HepG2 (cell line): ENCODE data around the gene MRPS7. TPM values are rescaled to one million over a fixed set of nuclear protein-coding genes. Genes with fewer than 3 reads are reported as not detected.
A peak's percentile ranks its signal among the peaks of the same experiment; 100 is the strongest.

Experiments used
- E2F1 ChIP-seq: sonication (generic); formaldehyde crosslinking; IDR thresholded peaks from 2 replicates; pipeline ENCODE4 v1.5.0; 2020; ENCODE audit warnings: missing genetic modification reagents
- JUNB ChIP-seq: sonication (generic); formaldehyde crosslinking; IDR thresholded peaks from 2 replicates; pipeline ENCODE4 v1.8.0; 2022; ENCODE audit warnings: missing genetic modification reagents, mild to moderate bottlenecking, borderline replicate concordance
- MNT ChIP-seq: fragments of 450-650 bp; IDR thresholded peaks from 2 replicates; pipeline ENCODE4 v1.6.1; 2016
- NR2F6 ChIP-seq, 2 experiments: IDR thresholded peaks; 2 replicates each; pipeline ENCODE4 v1.6.1; 2016; ENCODE audit warnings: antibody characterized with exemption in 1 of 2, mild to moderate bottlenecking in 1 of 2
- PBX2 ChIP-seq: IDR thresholded peaks from 2 replicates; pipeline ENCODE4 v1.6.1; 2016; ENCODE audit warnings: control low read depth
- PHF5A ChIP-seq: IDR thresholded peaks from one replicate; pipeline ENCODE4 v1.6.1; 2018; ENCODE audit warnings: low read depth, missing genetic modification reagents; ENCODE audit not compliant: unreplicated experiment
- PITX1 ChIP-seq: sonication (generic); formaldehyde crosslinking; IDR thresholded peaks from 2 replicates; pipeline ENCODE4 v1.5.1; 2020; ENCODE audit warnings: mild to moderate bottlenecking, missing genetic modification reagents
- PRDM15 ChIP-seq: sonication (generic); formaldehyde crosslinking; IDR thresholded peaks from 2 replicates; pipeline ENCODE4 v1.4.0; 2020; ENCODE audit warnings: missing genetic modification reagents
- RARA ChIP-seq: IDR thresholded peaks from 2 replicates; pipeline ENCODE4 v1.6.1; 2016; ENCODE audit warnings: missing genetic modification reagents, missing compliant biosample characterization
- SIN3A ChIP-seq: IDR thresholded peaks from 2 replicates; pipeline ENCODE4 v1.6.1; 2011; ENCODE audit warnings: low read depth, mild to moderate bottlenecking, control low read depth, low read length, borderline replicate concordance
- SP5 ChIP-seq: IDR thresholded peaks from 2 replicates; pipeline ENCODE4 v1.6.1; 2016; ENCODE audit warnings: low read depth, borderline replicate concordance
- ZBTB25 ChIP-seq: IDR thresholded peaks from 2 replicates; pipeline ENCODE4 v1.6.1; 2018; ENCODE audit warnings: missing genetic modification reagents
- ZEB1 ChIP-seq: IDR thresholded peaks from 2 replicates; pipeline ENCODE4 v1.6.1; 2012; ENCODE audit warnings: mild to moderate bottlenecking, low read depth, inconsistent platforms; ENCODE audit not compliant: insufficient replicate concordance
- ZNF264 ChIP-seq: sonication (generic); formaldehyde crosslinking; IDR thresholded peaks from 2 replicates; pipeline ENCODE4 v1.4.0; 2020; ENCODE audit warnings: missing genetic modification reagents
- ZNF362 ChIP-seq: sonication (generic); formaldehyde crosslinking; IDR thresholded peaks from 2 replicates; pipeline ENCODE4 v1.4.0; 2020; ENCODE audit warnings: missing genetic modification reagents, mild to moderate bottlenecking, borderline replicate concordance
- ZNF552 ChIP-seq: sonication (generic); formaldehyde crosslinking; IDR thresholded peaks from 2 replicates; pipeline ENCODE4 v1.9.0; 2022; ENCODE audit warnings: missing genetic modification reagents, mild to moderate bottlenecking, borderline replicate concordance
- ZNF616 ChIP-seq: sonication (generic); formaldehyde crosslinking; IDR thresholded peaks from 2 replicates; pipeline ENCODE4 v1.5.0; 2020; ENCODE audit warnings: low read depth, mild to moderate bottlenecking, missing genetic modification reagents
- ZNF660 ChIP-seq: sonication (generic); formaldehyde crosslinking; IDR thresholded peaks from 2 replicates; pipeline ENCODE4 v1.5.1; 2020; ENCODE audit warnings: mild to moderate bottlenecking, low read depth, missing genetic modification reagents, borderline replicate concordance
- polyA plus RNA-seq, 8 experiments: library from polyadenylated mRNA; depleted of rRNA in 3 of 8; stranded (reverse) in 7 of 8; unstranded in 1 of 8; fragments of >200 nt; fragmentation: Illumina TruSeq in 4 of 8; extraction: Trizol in 4 of 8; gene quantifications; 2 replicates each; pipeline versions ENCODE4 v1.2.1 to v1.2.3, GENCODE V29; 2011 to 2016; ENCODE audit warnings: low read depth in 4 of 8, missing spikeins in 1 of 8, mixed read lengths in 1 of 8; ENCODE audit not compliant: insufficient read depth in 1 of 8
- total RNA-seq, 5 experiments: library from RNA; depleted of rRNA; stranded (reverse); fragments of >200 nt; fragmentation: Illumina TruSeq; extraction: Trizol; gene quantifications; 2 replicates each; pipeline ENCODE4 v1.2.3, GENCODE V29; 2016; ENCODE audit warnings: low read depth in 1 of 5

MRPS7 gene
- total and polyA plus RNA-seq, 2 of the 13 experiments (the other 11 are each of a cell fraction or from before 2014, with no cell fraction given), result 97.0 to 162 TPM

GRCh38 chr17:75288770-75289114, 27.1 kb downstream of the MRPS7 start (continued):
- TF ChIP-seq PRDM15, result peak; percentile 63; the same call in 1 of the 2 replicates
- no peak for TF ChIP-seq PHF5A (CRISPR knock-in tag)
- TF ChIP-seq SP5 (CRISPR knock-in tag), result peak; percentile 28; the same call in 1 of the 2 replicates
- TF ChIP-seq ZBTB25, result no peak
- 0 out of 2 replicates have a peak, but pooled peaks have one; percentile 67 for TF ChIP-seq E2F1 (CRISPR knock-in tag)
- no peak for TF ChIP-seq RARA (CRISPR knock-in tag)
- peak; percentile 32; the same call in 1 of the 2 replicates for TF ChIP-seq PITX1 (CRISPR knock-in tag)
- no peak for TF ChIP-seq PBX2 (CRISPR knock-in tag)
- no peak for TF ChIP-seq ZNF616
- TF ChIP-seq SIN3A, result no peak
- peak; percentile 59; the same call in 1 of the 2 replicates for TF ChIP-seq ZNF264 (CRISPR knock-in tag)
- peak; percentile 37 for TF ChIP-seq ZEB1
- peak; percentile 48; the same call in 1 of the 2 replicates for TF ChIP-seq ZNF362 (CRISPR knock-in tag)
- TF ChIP-seq ZNF552 (CRISPR knock-in tag), result 0 out of 2 replicates have a peak, but pooled peaks have one; percentile 63
- no peak for TF ChIP-seq JUNB (CRISPR knock-in tag)
- TF ChIP-seq ZNF660 (CRISPR knock-in tag), result peak; percentile 67; the same call in 1 of the 2 replicates
- TF ChIP-seq MNT, result peak; percentile 82
- no peak for TF ChIP-seq NR2F6 (IDR thresholded peaks at IDR 0.05)
- 0 out of 2 replicates have a peak, but pooled peaks have one; percentile 27 for TF ChIP-seq NR2F6 (CRISPR knock-in tag; IDR thresholded peaks at IDR 0.05)
